GM11168 (cell line): Measurements from ENCODE around the gene FAM236C.
"Not testable (repeated sequence)": the region's sequence is repeated elsewhere in the genome, so short reads cannot be mapped to it uniquely, and the experiment has no call there.

ENCODE experiments used
- in situ Hi-C: fragments of 300-500 bp; cut with MboI; formaldehyde crosslinking; loops from one replicate; pipeline ENCODE4 v1.12.0; 2022; ENCODE audit warnings: low sequenced_read_pairs; ENCODE audit not compliant: unreplicated experiment

The FAM236C gene

GRCh38 chrX:72912315-72912714, at the start of gene FAM236C:
Gene FAM236C (plus strand): TSS chrX:72912615. CDS start chrX:72912715, 100 bp downstream.
- in situ Hi-C loops, result not testable (repeated sequence)

- in situ Hi-C loops, result not testable (repeated sequence)
These were observed 29.5 kb upstream of the FAM236C start for GRCh38 chrX:72882898-72883297.

- in situ Hi-C loops, result not testable (repeated sequence)
These were observed 22.7 kb upstream of the FAM236C start for GRCh38 chrX:72889740-72890139.

GRCh38 chrX:72916096-72916495, 3.7 kb downstream of the FAM236C start:
- in situ Hi-C loops, result not testable (repeated sequence)

GRCh38 chrX:72932283-72932682, 19.9 kb downstream of the FAM236C start:
- in situ Hi-C loops, result not testable (repeated sequence)

GRCh38 chrX:72936455-72936854, 24.0 kb downstream of the FAM236C start:
- in situ Hi-C loops, result not testable (repeated sequence)

- in situ Hi-C loops, result not testable (repeated sequence)
These were observed 24.6 kb downstream of the FAM236C start for GRCh38 chrX:72936882-72937455.

- in situ Hi-C loops, result not testable (repeated sequence)
These were observed 25.5 kb downstream of the FAM236C start, which contains the start of gene FAM236A for GRCh38 chrX:72937906-72938305. Gene FAM236A (plus strand): TSS chrX:72938206. CDS start chrX:72938263, 57 bp downstream.

- in situ Hi-C loops, result not testable (repeated sequence)
These were observed 29.9 kb downstream of the FAM236C start for GRCh38 chrX:72942272-72942671.

GRCh38 chrX:72943035-72943818, 30.8 kb downstream of the FAM236C start:
- in situ Hi-C loops, result not testable (repeated sequence)

- in situ Hi-C loops, result not testable (repeated sequence)
These were observed 31.4 kb downstream of the FAM236C start, which contains the start of gene DMRTC1 for GRCh38 chrX:72943819-72944169. Gene DMRTC1 (minus strand): TSS chrX:72943837. CDS start chrX:72875694, 68,143 bp downstream.

GRCh38 chrX:72959971-72960370, 47.6 kb downstream of the FAM236C start:
- in situ Hi-C loops, result loop anchor here (25.0 kb wide), 1 partner anchor 248 kb away; the partner anchor contains the start of gene PHKA1
